ENCODE data around the gene IL31.
"Not testable (repeated sequence)": the region's sequence is repeated elsewhere in the genome, so short reads cannot be mapped to it uniquely, and the experiment has no call there.

IL31 gene

GRCh38 chr12:122190842-122191668 is 17.0 kb upstream of the IL31 start:
- no peak for DNase-seq

GRCh38 chr12:122189626-122190475 is 15.8 kb upstream of the IL31 start:
- DNase-seq, result no peak

GRCh38 chr12:122187466-122187865 is 13.4 kb upstream of the IL31 start:
- DNase-seq, result no peak

GRCh38 chr12:122185494-122186082 is 11.6 kb upstream of the IL31 start:
- DNase-seq, result no peak

GRCh38 chr12:122185079-122185478 is 11.1 kb upstream of the IL31 start:
- no peak for DNase-seq

- no peak for DNase-seq
These were observed 10.5 kb upstream of the IL31 start for GRCh38 chr12:122184517-122184916.

GRCh38 chr12:122183588-122183940 is 9.5 kb upstream of the IL31 start:
- no peak for DNase-seq

GRCh38 chr12:122182887-122183587 is 9.0 kb upstream of the IL31 start, which contains the start of gene LRRC43:
TSS of gene LRRC43 (plus strand) at chr12:122183123. CDS start at chr12:122183145, 22 bp downstream.
- DNase-seq, result no peak

GRCh38 chr12:122176473-122176872 is 2.5 kb upstream of the IL31 start:
- not testable (repeated sequence) for DNase-seq

- DNase-seq, result no peak
These were observed 1.6 kb downstream of the IL31 start for GRCh38 chr12:122172262-122172939.

- no peak for DNase-seq
These were observed 2.6 kb downstream of the IL31 start for GRCh38 chr12:122171399-122171798.

GRCh38 chr12:122168492-122168891 is 5.5 kb downstream of the IL31 start:
- DNase-seq, result no peak

- DNase-seq, result no peak
These were observed 6.6 kb downstream of the IL31 start for GRCh38 chr12:122167356-122167925.

- DNase-seq, result no peak
These were observed 7.3 kb downstream of the IL31 start for GRCh38 chr12:122166422-122167349.

- DNase-seq, result no peak
These were observed 11.0 kb downstream of the IL31 start for GRCh38 chr12:122162976-122163375.

GRCh38 chr12:122161682-122162081 is 12.3 kb downstream of the IL31 start:
- no peak for DNase-seq

GRCh38 chr12:122160761-122161160 is 13.3 kb downstream of the IL31 start:
- DNase-seq, result no peak

GRCh38 chr12:122159882-122160281 is 14.1 kb downstream of the IL31 start:
- no peak for DNase-seq

GRCh38 chr12:122158700-122159285 is 15.2 kb downstream of the IL31 start:
- no peak for DNase-seq

- no peak for DNase-seq
These were observed 18.3 kb downstream of the IL31 start for GRCh38 chr12:122155705-122156104.
